IMR-90 (cell line): ENCODE results near the gene NLRP3. TPM values are rescaled to one million over a fixed set of nuclear protein-coding genes. Genes with fewer than 3 reads are reported as not detected.

Experiments used
- ATAC-seq: fragments of 200-7000 bp; cut with Tn5 transposase; 2 replicates; pipeline ENCODE4 v1.9.1; 2020; ENCODE audit warnings: low read depth, mild to moderate bottlenecking, moderate library complexity
- BruUV-seq: library from RNA; stranded (reverse); fragments of 400-500 nt; replicated peaks from 2 replicates; lab custom pipeline; 2021; lab: Mats Ljungman, UMichigan
- CTCF ChIA-PET: fragments of 300-600 bp; formaldehyde crosslinking; extraction: SDS; loops from one replicate; lab custom pipeline; 2021; ENCODE audit warnings: antibody characterized with exemption; lab: Yijun Ruan, JAX
- POLR2A ChIA-PET: fragments of 300-600 bp; sonication (Branson Sonifier 250); formaldehyde crosslinking; loops from one replicate; lab custom pipeline; 2022; ENCODE audit warnings: antibody characterized with exemption; ENCODE audit not compliant: unreplicated experiment; lab: Charles Lee
- DNase-seq: peaks from one replicate; pipeline ENCODE4 v3.0.0; 2013
- H2AFZ ChIP-seq: replicated peaks from 2 replicates; pipeline ENCODE3; 2013; ENCODE audit warnings: low read length, mild to moderate bottlenecking; ENCODE audit not compliant: poor library complexity
- H2AK5ac ChIP-seq: 2 replicates; pipeline ENCODE4 v1.6.1; 2013; ENCODE audit warnings: low read depth, low read length, inconsistent platforms
- H2AK9ac ChIP-seq: replicated peaks from 2 replicates; pipeline ENCODE3; 2013; ENCODE audit warnings: mild to moderate bottlenecking, low read depth, low read length, moderate library complexity; ENCODE audit not compliant: poor library complexity
- H2BK120ac ChIP-seq: 2 replicates; pipeline ENCODE4 v1.6.1; 2013; ENCODE audit warnings: low read depth, low read length, inconsistent platforms
- H2BK15ac ChIP-seq: 3 replicates; pipeline ENCODE4 v1.6.1; 2013; ENCODE audit warnings: low read depth, low read length, inconsistent platforms
- H2BK20ac ChIP-seq: 2 replicates; pipeline ENCODE4 v1.6.1; 2013; ENCODE audit warnings: low read depth, mild to moderate bottlenecking, inconsistent platforms, low read length, moderate library complexity
- H2BK5ac ChIP-seq: 2 replicates; pipeline ENCODE4 v1.6.1; 2013; ENCODE audit warnings: mild to moderate bottlenecking, low read depth, low read length, inconsistent platforms; ENCODE audit not compliant: poor library complexity, severe bottlenecking
- H3K14ac ChIP-seq: replicated peaks from 2 replicates; pipeline ENCODE4 v1.6.1; 2013; ENCODE audit warnings: low read depth, low read length, inconsistent platforms
- H3K18ac ChIP-seq: 2 replicates; pipeline ENCODE4 v1.6.1; 2013; ENCODE audit warnings: low read depth, low read length, control low read depth
- H3K23ac ChIP-seq: 2 replicates; pipeline ENCODE4 v1.6.1; 2013; ENCODE audit warnings: low read depth, low read length, inconsistent platforms
- H3K27ac ChIP-seq: 2 replicates; pipeline ENCODE4 v1.5.1; 2013; ENCODE audit warnings: mild to moderate bottlenecking, control low read depth, low read length; ENCODE audit not compliant: insufficient read depth
- H3K27me3 ChIP-seq: 2 replicates; pipeline ENCODE4 v1.6.1; 2013; ENCODE audit warnings: low read length; ENCODE audit not compliant: control insufficient read depth, insufficient read depth
- H3K36me3 ChIP-seq: 2 replicates; pipeline ENCODE4 v1.6.1; 2013; ENCODE audit warnings: low read length, mixed read lengths; ENCODE audit not compliant: control insufficient read depth, insufficient read depth
- H3K4ac ChIP-seq: 2 replicates; pipeline ENCODE4 v1.6.1; 2013; ENCODE audit warnings: low read depth, low read length, inconsistent platforms
- H3K4me1 ChIP-seq: 2 replicates; pipeline ENCODE4 v1.6.1; 2013; ENCODE audit warnings: low read length, mixed read lengths; ENCODE audit not compliant: control insufficient read depth, insufficient read depth
- H3K4me2 ChIP-seq: 2 replicates; pipeline ENCODE4 v1.6.1; 2013; ENCODE audit warnings: low read depth, mild to moderate bottlenecking, control low read depth, low read length, moderate library complexity
- H3K4me3 ChIP-seq: 2 replicates; pipeline ENCODE4 v1.5.1; 2013; ENCODE audit warnings: low read depth, mild to moderate bottlenecking, control low read depth, low read length, moderate library complexity; ENCODE audit not compliant: insufficient read depth
- H3K56ac ChIP-seq: 2 replicates; pipeline ENCODE4 v1.6.1; 2013; ENCODE audit warnings: low read length, inconsistent platforms; ENCODE audit not compliant: insufficient read depth; ENCODE audit errors: extremely low read depth
- H3K79me1 ChIP-seq, 2 experiments: 2 replicates each; pipeline ENCODE4 v1.6.1; 2013; ENCODE audit warnings: low read length in 2 of 2, inconsistent platforms in 1 of 2, low read depth in 1 of 2
- H3K9ac ChIP-seq: 2 replicates; pipeline ENCODE4 v1.6.1; 2013; ENCODE audit warnings: low read depth, low read length, control low read depth
- H3K9me1 ChIP-seq: 2 replicates; pipeline ENCODE4 v1.6.1; 2013; ENCODE audit warnings: low read length, inconsistent platforms; ENCODE audit not compliant: insufficient read depth
- H3K9me3 ChIP-seq: 2 replicates; pipeline ENCODE4 v1.6.1; 2013; ENCODE audit warnings: low read length; ENCODE audit not compliant: control insufficient read depth, insufficient read depth
- H4K20me1 ChIP-seq: 2 replicates; pipeline ENCODE4 v1.6.1; 2013; ENCODE audit warnings: low read length, inconsistent platforms; ENCODE audit not compliant: insufficient read depth
- H4K5ac ChIP-seq: 2 replicates; pipeline ENCODE4 v1.6.1; 2013; ENCODE audit warnings: mild to moderate bottlenecking, low read depth, low read length, control low read depth
- H4K8ac ChIP-seq, 2 experiments: 2 replicates each; pipeline ENCODE4 v1.6.1; 2013; ENCODE audit warnings: low read depth in 2 of 2, low read length in 2 of 2, control low read depth in 1 of 2, inconsistent platforms in 1 of 2
- H4K91ac ChIP-seq: 2 replicates; pipeline ENCODE4 v1.6.1; 2013; ENCODE audit warnings: low read depth, low read length, inconsistent platforms; ENCODE audit not compliant: insufficient read depth
- BHLHE40 ChIP-seq: fragments of 150-350 bp; IDR thresholded peaks from 2 replicates; pipeline ENCODE4 v1.6.1; 2016; ENCODE audit warnings: mild to moderate bottlenecking, low read depth, low read length
- CEBPB ChIP-seq: IDR thresholded peaks from 2 replicates; pipeline ENCODE4 v1.6.1; 2012; ENCODE audit warnings: low read depth, low read length, improper control_type of control experiment
- CHD1 ChIP-seq: IDR thresholded peaks from 2 replicates; pipeline ENCODE4 v1.6.1; 2012; ENCODE audit warnings: low read depth, low read length, improper control_type of control experiment
- CTCF ChIP-seq: conservative IDR thresholded peaks from 2 replicates; pipeline ENCODE4 v1.5.1; 2012; ENCODE audit warnings: mild to moderate bottlenecking, low read depth, low read length, improper control_type of control experiment
- ELK1 ChIP-seq: fragments of 150-350 bp; IDR thresholded peaks from 2 replicates; pipeline ENCODE4 v1.6.1; 2016; ENCODE audit warnings: low read depth, mild to moderate bottlenecking, low read length, moderate library complexity, borderline replicate concordance
- FOS ChIP-seq: fragments of 150-350 bp; IDR thresholded peaks from 2 replicates; pipeline ENCODE4 v1.6.1; 2016; ENCODE audit warnings: low read depth, low read length
- MAFK ChIP-seq: IDR thresholded peaks from 2 replicates; pipeline ENCODE4 v1.6.1; 2012; ENCODE audit warnings: low read depth, low read length, improper control_type of control experiment
- MAZ ChIP-seq: IDR thresholded peaks from 2 replicates; pipeline ENCODE4 v1.6.1; 2012; ENCODE audit warnings: low read depth, mild to moderate bottlenecking, low read length, improper control_type of control experiment, moderate library complexity, borderline replicate concordance
- MXI1 ChIP-seq: IDR thresholded peaks from 2 replicates; pipeline ENCODE4 v1.6.1; 2012; ENCODE audit warnings: low read depth, mild to moderate bottlenecking, low read length, moderate library complexity, borderline replicate concordance
- NFE2L2 ChIP-seq: fragments of 150-350 bp; IDR thresholded peaks from 2 replicates; pipeline ENCODE4 v1.6.1; 2016; ENCODE audit warnings: low read depth, mild to moderate bottlenecking, low read length
- POLR2A ChIP-seq: IDR thresholded peaks from 2 replicates; pipeline ENCODE4 v1.6.1; 2012; ENCODE audit warnings: mild to moderate bottlenecking, low read depth, low read length
- RAD21 ChIP-seq: IDR thresholded peaks from 2 replicates; pipeline ENCODE4 v1.6.1; 2012; ENCODE audit warnings: low read length, improper control_type of control experiment
- RCOR1 ChIP-seq: IDR thresholded peaks from 2 replicates; pipeline ENCODE4 v1.6.1; 2012; ENCODE audit warnings: mild to moderate bottlenecking, low read length, improper control_type of control experiment; ENCODE audit not compliant: insufficient replicate concordance
- RFX5 ChIP-seq: IDR thresholded peaks from 2 replicates; pipeline ENCODE4 v1.8.0; 2012; ENCODE audit warnings: low read depth, mild to moderate bottlenecking, low read length, moderate library complexity
- SMC3 ChIP-seq: fragments of 150-350 bp; IDR thresholded peaks from 2 replicates; pipeline ENCODE4 v1.6.1; 2016; ENCODE audit warnings: low read depth, mild to moderate bottlenecking, antibody characterized with exemption, low read length, moderate library complexity
- USF2 ChIP-seq: fragments of 150-350 bp; IDR thresholded peaks from 2 replicates; pipeline ENCODE4 v1.6.1; 2017; ENCODE audit warnings: mild to moderate bottlenecking, antibody characterized with exemption, low read length, low read depth
- WGBS, 2 experiments: methylation state at CpG; one replicate each; pipeline versions ENCODE4 v1.1.5 to v1.1.7; 2013; ENCODE audit warnings: missing lambda C conversion rate in 2 of 2; ENCODE audit not compliant: insufficient read length in 1 of 2; ENCODE audit errors: extremely low coverage in 2 of 2; 5-methylcytosine and 5-hydroxymethylcytosine counted together
- dilution Hi-C: fragments of 300-500 bp; cut with HindIII; formaldehyde crosslinking; loops from one replicate; pipeline ENCODE4 v1.14.3; 2018; ENCODE audit warnings: low sequenced_read_pairs; ENCODE audit not compliant: unreplicated experiment
- in situ Hi-C: fragments of 300-500 bp; cut with MboI; formaldehyde crosslinking; loops from 3 replicates; pipeline ENCODE4 v1.14.3; 2019; ENCODE audit warnings: low sequenced_read_pairs, inconsistent platforms, mixed read lengths
- intact Hi-C: fragments of 100-400 bp; cut with micrococcal nuclease; formaldehyde crosslinking; loops from 2 replicates; pipeline ENCODE4 v1.10.0; 2022
- polyA plus RNA-seq, 3 experiments: library from polyadenylated mRNA; depleted of rRNA; stranded (reverse); fragments of >200 nt; gene quantifications; 2 replicates each; pipeline ENCODE4 v1.2.3, GENCODE V29; 2012; ENCODE audit warnings: low replicate concordance in 1 of 3
- total RNA-seq: library from RNA; depleted of rRNA; stranded (reverse); fragments of >200 nt; gene quantifications from 2 replicates; pipeline ENCODE4 v1.2.3, GENCODE V29; 2012

NLRP3 gene
- total and polyA plus RNA-seq, 2 of the 4 experiments (the other 2 are of a cell fraction) = 0.18 TPM; not detected in 1

- Histone ChIP-seq H3K27ac (no peak overlapping the region), H3K27me3 (no peaks in the 10 kb centered on the region), H3K4me3 (no peak overlapping the region), H2AK9ac (no peak overlapping the region), H3K14ac (no peak overlapping the region), H3K79me1 (no peaks in the 10 kb centered on the region), H3K18ac (no peak overlapping the region), H4K5ac (no peak overlapping the region), H3K4me2 (no peak overlapping the region), H3K4me1 (no peaks in the 10 kb centered on the region), H2AK5ac (no peak overlapping the region), H4K91ac (no peak overlapping the region), H3K23ac (no peak overlapping the region), H3K9me3 (peaks cover 3% of the 10 kb centered on the region), H2BK15ac (no peak overlapping the region), H3K9ac (no peak overlapping the region), H3K36me3 (no peaks in the 10 kb centered on the region), H2BK20ac (no peak overlapping the region), H3K4ac (no peak overlapping the region), H4K20me1 (no peaks in the 10 kb centered on the region), H2AFZ (no peak overlapping the region), H3K9me1 (no peaks in the 10 kb centered on the region), H2BK5ac (no peak overlapping the region), H2BK120ac (no peak overlapping the region), H3K56ac (no peak overlapping the region; the same call in 1 of the 2 replicates), H4K8ac (no peak overlapping the region)
- intact Hi-C loops = no loop called here
- ATAC-seq (no peak), DNase-seq (no peak)
- WGBS, 2 experiments = 33% methylated on average over 1 of the region's 12 CpGs; no CpG with 5 or more reads in 1 of the 2 experiments
- ChIA-PET POLR2A (no interaction called here), CTCF (interaction anchor here (0.6 kb wide), 1 partner anchor 78 kb away, joined by 4 read pairs; no protein-coding TSS in a partner anchor)
- in situ Hi-C loops = no loop called here
- dilution Hi-C loops = no loop called here
- BruUV-seq = no TSS peak
- TF ChIP-seq ELK1 (no peak), BHLHE40 (no peak), RAD21 (no peak), MAFK (no peak), SMC3 (no peak), RFX5 (no peak), POLR2A (no peak), CEBPB (no peak), FOS (no peak), MXI1 (no peak), NFE2L2 (no peak), CTCF (no peak), CHD1 (no peak), MAZ (no peak), USF2 (no peak), RCOR1 (no peak)
Observed at GRCh38 chr1:247452447-247453039, 36.6 kb downstream of the NLRP3 start.
